Peyer's patch (tissue), 4 donors: Measurements from ENCODE around the gene MRGPRD.

Experiments used
- CTCF ChIP-seq, 6 experiments: fragments of 450-650 bp in 4 of 6; fragments of 200-600 bp in 2 of 6; sonication (generic) in 1 of 6; IDR thresholded peaks; one replicate each; pipeline ENCODE4 v1.5.1; 2017 to 2019; ENCODE audit warnings: antibody characterized with exemption in 6 of 6, mild to moderate bottlenecking in 3 of 6, moderate library complexity in 1 of 6
- POLR2A ChIP-seq, 2 donors: fragments of 450-650 bp; IDR thresholded peaks; one replicate each; pipeline ENCODE4 v1.5.1; 2017; ENCODE audit warnings: antibody characterized with exemption in 2 of 2, mild to moderate bottlenecking in 2 of 2, moderate library complexity in 2 of 2

DNA sequence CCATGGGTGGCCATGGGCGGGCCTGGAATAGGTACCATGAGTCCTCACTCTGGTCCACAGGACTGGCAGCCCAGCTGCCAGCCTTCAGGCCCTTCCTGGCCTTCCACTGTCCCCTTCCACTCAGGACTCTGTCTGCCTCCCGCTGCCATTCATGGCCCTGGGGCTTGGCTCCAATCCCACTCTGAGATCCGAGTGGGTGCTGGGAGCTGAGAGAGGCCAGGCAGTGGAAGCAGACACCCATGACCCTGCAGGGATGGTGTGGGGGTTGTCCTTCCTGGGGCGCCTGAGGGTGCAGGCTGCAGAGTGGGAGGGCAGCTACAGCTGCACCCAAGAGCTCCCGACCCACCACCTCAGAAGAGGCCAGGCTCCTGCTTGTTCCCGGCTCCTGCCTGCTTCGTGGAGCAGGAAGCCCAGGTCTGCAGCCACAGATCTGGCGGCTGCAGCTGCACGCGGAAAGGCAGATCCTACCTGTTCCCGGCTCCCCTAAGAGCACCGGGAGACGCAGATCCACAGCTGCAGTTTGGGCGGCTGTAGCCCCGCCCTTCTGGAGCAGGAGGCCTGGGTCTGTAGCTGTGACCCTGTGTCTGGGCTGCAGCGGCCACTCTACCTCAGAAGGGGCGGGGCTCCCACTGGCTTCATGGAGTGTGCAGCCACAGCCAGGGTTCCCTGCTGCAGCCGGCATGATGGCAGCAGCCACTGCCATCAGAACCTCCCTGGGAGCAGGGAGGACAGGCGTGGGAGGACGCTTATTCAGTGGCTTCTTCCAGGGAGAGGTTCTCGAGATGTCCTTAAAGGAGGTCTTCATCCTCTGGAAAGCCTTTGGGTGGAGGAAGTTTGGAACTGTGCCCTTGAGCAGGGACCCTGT, 49.6 kb downstream of the MRGPRD start:
- TF ChIP-seq CTCF (IDR thresholded peaks at IDR 0.05) (no peak), POLR2A (IDR thresholded peaks at IDR 0.05) (no peak)
